ENCODE measurements around the gene HS1BP3.

The HS1BP3 gene

DNA sequence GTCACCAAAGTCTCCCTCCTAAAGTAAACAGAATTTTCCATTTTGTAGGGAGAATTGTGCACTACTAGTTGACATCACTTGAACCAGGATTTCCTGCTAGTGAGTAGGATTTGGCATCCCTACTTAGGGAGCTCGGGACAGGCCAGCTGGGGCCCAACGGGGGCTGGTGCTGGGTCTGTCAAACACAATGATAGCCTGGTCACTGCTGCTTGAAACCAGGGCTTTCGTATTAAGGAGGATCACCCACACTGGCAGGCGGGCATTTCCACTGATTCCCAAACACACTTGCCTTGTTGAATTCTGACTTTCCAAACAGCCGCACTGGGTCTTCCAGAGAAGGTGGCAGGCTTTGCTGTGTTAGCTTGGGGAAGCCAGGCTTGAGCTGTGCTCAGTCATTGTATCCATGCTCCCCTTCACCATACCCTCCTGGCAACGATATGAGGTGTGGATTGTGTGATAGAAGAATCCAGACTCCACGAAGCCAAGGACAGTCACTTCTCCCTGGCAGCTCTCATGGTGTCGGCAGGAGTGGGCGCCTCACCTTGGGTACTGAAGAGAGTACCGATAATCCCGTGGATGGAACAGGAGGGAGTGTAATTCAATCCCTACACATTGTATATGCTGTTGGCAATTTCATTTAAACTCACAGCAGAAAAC, 23.5 kb upstream of the HS1BP3 start:
- no peak for DNase-seq

DNA sequence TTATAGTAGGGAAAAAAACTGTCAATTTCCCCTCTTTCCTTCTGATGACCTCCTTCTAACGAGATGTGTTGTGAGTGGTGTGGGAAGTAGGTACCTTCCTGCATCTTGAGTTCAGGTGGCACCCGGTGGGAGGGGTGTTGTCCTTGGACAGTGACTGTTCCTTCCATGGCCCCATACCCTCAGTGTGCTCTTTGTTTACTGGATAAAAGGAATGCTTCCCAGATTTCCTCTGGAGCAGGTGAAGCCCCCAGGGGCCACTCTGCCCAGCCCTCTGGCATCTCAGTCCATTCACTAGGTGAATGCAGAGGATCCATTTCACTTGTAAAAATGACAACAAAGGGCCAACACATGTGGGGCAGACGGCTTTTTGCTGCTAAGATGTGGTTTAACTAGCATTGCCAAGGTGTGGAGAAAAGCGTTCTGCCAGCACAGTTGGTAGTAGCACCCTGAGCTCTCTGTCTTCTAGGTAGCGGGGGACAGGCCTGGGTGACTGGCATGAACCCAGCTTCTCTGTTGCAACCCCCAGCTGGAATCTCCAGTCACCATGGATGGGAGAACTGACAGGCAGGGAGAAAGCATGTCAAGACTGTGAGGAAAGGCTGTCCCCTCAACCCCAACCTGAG, 22.9 kb upstream of the HS1BP3 start:
- DNase-seq: no peak

DNA sequence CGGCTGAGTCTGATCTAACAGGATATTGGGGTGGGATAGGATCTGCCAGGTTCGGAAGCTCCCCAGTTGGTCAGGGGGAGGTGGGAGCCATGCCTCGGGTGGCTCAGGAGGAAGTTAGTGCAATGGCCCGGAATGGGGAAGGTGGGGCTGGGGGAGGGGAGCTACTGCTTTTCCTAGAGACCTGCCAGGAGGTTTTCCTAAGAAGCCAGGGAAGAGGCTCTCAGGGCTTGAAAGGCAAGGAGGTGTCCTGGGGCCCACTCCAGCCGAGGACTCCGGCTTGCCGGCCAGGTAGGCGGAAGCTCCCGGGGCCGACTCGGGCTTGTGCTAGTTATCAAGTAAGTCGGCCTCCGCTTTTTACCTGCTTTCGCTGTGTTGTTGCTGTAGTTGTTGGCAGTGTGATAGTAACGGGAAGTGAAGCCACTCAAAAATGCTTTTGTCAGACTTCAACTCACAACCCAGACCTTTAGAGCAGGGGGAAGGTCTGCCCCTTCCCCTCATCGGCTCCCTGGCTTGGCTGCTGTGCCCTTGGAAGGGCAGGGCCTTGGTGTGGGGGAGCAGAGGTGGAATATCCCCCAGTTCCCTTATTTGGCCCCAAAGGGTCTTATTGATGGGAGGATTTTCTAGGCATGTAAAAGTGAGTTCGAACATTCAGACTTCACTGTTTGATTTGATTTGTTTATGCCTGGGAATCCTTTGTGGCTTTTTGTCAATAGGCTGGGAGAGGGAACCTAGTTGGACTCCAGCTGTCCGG, 21.5 kb upstream of the HS1BP3 start:
- DNase-seq: no peak

- DNase-seq: no peak
These were observed 20.8 kb upstream of the HS1BP3 start for GRCh38 chr2:20671736-20672080.

DNA sequence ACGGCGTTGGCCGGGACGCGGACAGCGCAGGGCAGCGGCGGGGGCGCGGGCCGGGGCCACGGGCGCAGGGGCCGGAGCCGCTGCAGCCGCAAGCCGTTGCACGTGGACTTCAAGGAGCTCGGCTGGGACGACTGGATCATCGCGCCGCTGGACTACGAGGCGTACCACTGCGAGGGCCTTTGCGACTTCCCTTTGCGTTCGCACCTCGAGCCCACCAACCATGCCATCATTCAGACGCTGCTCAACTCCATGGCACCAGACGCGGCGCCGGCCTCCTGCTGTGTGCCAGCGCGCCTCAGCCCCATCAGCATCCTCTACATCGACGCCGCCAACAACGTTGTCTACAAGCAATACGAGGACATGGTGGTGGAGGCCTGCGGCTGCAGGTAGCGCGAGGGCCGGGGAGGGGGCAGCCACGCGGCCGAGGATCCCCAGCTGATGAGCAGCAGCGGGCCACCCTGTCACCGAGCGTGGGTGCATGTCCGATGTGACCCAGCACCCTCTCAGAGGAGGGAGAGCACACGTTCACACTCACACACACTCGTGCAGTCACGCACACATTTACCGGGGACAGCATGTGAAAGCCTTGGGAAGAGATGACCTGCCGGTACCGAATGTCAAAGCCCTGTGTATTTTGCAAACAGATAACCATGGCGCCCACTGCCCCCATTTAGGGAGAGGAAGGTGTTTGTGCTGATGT, 20.3 kb upstream of the HS1BP3 start:
- no peak for DNase-seq

DNA sequence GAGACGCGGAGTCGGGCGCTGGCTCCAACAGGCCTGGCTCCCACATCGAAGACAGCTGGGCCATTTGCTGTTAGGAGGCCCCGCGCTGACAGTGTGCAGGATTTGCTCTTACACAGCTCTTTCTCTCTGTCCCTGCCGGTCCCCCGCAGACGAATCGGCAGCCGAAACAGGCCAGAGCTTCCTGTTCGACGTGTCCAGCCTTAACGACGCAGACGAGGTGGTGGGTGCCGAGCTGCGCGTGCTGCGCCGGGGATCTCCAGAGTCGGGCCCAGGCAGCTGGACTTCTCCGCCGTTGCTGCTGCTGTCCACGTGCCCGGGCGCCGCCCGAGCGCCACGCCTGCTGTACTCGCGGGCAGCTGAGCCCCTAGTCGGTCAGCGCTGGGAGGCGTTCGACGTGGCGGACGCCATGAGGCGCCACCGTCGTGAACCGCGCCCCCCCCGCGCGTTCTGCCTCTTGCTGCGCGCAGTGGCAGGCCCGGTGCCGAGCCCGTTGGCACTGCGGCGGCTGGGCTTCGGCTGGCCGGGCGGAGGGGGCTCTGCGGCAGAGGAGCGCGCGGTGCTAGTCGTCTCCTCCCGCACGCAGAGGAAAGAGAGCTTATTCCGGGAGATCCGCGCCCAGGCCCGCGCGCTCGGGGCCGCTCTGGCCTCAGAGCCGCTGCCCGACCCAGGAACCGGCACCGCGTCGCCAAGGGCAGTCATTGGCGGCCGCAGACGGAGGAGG, 19.6 kb upstream of the HS1BP3 start:
- DNase-seq: no peak

DNA sequence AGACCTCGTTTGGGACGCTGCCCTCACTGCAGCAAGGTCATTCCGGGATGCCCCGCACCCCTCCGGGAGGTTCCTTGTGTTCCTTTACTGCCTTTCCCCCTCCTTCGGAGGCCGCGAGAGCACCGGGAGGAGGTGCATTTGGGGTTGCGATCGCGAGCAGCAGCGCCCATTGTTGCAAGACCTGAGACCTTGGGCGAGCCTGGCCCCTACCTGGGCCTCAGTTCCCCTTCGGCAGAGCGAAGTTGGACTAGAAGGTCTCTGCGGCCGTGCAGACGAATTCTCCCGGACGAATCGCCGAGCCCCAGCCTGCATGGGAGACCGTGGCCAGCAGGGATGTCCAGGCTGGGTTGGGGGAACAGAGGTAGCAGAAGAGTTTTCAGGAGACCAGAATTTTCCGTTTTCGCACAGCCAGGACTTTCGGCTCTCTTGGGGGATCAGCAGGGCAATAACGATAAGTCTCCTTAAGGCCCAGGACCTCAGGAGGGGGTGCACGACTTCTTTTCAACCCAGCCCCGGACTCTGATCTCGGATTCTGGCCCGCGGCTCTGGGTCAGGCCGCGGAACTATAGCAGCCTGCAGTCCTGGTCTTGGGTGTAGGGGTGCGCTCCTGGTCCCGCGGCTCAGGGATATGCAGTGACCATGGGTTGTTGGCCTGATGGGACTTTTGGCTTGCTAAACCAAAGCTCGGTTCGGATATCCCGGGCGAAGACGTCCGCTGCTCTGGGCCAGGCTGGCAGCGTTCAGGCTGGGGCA, 18.8 kb upstream of the HS1BP3 start:
- no peak for DNase-seq

DNA sequence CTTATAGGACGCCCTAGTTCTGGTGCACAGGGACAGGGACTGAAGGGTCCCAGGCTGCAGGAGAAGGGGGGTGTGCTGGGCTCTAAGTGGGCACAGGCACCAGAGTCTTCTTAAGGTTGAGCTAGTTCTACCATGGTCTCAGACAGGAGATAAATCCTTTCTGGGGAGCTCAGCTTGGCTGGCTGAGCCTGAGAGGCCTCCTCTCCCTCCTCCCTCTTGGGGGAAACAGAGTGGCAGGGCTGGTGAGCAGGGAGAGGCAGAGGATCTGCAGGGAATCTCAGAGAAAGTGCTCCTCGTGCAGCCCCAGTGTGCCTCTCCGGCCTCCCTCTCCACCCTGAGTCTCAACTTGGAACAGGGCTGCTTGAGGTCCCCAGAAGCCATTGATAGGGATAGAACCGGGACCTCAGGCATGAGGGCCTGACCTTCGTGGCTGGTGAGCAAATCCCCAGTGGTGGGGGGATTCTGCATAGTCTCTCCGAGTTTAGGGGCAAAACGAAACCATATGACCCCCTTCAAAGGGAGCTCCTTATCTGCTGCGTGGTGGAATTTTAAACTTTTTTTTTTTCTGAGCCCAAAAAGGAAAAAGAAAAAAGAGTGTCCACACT, 18.1 kb upstream of the HS1BP3 start:
- DNase-seq: no peak

- no peak for DNase-seq
These were observed 17.6 kb upstream of the HS1BP3 start for GRCh38 chr2:20668451-20668850.

GRCh38 chr2:20667531-20668401, 16.9 kb upstream of the HS1BP3 start:
- no peak for DNase-seq

DNA sequence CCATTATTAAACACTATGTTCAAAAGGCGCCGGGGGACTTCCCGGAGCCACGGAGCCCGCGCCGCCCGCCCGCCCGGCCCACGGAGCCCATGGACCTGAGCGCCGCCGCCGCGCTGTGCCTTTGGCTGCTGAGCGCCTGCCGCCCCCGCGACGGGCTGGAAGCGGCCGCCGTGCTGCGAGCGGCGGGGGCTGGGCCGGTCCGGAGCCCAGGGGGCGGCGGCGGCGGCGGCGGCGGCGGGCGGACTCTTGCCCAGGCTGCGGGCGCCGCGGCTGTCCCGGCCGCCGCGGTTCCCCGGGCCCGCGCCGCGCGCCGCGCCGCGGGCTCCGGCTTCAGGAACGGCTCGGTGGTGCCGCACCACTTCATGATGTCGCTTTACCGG, 16.2 kb upstream of the HS1BP3 start:
- DNase-seq: no peak

DNA sequence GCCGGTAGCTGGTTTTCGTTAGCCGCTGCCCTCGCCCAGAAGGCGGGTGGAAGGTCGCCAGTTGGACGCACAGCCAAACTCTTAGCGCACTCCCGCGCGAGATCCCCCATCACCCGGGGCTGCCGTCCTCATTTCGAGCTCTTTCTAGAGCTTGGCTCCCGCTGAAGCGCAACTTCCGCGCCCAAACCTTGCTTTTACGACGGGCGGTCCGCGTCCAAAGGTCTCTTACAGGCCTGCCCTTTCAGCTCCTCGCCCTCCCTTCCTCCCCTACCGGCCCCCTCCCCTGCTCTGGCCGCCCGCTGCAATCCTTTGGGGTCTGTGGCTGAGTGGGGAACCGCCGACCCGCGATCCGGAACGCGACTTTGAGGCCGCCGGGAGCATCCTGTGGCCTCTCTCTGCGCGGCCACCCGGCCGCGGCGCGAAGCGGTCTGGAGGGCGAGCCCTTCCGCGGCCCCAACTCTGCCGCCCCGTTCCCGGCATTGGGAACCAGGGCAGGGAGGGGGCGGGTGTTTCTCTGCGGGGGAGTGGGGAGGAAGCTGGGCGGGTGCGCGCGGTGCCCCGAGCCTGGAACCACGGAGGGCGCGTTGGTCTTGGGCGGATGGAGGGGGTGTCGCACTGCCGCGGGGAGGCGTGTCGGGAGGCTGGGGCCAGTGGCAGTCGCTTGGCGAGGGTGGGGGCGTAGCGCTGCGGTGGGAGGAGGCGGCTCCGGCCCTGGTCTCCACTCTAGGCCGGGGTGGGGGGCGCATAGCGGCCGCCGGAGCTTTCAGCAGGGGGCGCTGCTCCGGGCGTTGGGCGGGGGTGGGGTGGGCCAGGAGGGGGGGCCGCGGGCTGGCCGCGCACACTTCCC, 15.6 kb upstream of the HS1BP3 start, which contains the start of gene GDF7:
Gene GDF7, plus strand, starts transcription at position 841 of the 847 bp plus-strand sequence. CDS start 96 bp downstream, outside the sequence.
- no peak for DNase-seq

- no peak for DNase-seq
These were observed 15.1 kb upstream of the HS1BP3 start for GRCh38 chr2:20666005-20666303.

- DNase-seq: no peak
These were observed 14.5 kb upstream of the HS1BP3 start for GRCh38 chr2:20665243-20666004.

DNA sequence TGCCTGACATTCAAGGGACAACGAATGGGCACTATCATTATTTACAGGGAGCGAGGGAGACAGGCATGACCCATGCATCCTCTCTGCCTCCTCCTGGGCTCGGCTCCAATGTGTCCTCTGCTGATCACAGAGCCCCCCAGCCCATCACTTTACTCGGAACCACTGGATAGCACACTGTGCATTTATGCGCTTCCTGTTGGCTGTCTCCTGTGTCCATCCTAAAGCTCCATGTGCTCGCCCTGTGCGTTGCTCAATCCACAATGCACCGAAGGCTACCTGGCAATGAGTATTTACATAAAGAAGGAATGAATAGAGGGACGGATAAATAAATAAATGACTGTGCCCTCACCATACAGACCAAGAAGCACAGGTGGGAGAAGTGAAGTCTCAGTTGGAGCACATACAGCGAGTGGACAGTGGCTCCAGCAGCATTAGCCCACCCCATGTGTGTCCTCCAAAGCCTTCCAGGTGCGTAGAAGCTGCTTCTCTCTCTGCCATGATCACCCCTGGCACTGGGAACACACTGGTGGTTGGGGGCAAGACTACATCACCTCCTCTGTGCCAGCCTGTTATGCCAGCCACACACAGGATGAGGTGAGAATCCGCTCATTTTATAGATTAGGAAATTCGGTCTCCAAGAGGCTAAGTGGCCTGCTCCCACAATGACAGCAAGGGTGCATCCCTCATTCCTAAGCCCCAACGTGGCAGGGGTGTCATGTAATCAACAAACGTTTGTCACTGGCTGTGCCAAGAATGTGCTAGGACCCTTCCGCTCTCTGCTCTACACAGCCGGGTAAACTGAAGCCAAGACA, 13.7 kb upstream of the HS1BP3 start:
- DNase-seq: no peak

DNA sequence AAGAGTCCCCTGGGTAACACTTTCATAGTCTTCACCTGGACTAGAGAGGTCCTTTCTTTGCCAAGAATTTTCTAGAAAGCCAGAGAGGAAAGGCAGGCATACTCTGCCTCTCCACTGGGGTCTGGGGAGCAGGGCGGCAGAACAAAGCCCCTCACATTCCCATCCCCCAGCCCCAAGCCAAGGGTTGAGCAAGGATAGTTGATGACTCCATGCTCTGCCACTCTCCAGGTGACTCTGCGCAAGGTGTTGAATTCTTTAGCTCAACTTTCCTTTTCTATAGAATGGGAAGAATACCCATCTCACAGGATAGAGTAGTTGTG, 13.1 kb upstream of the HS1BP3 start:
- no peak for DNase-seq

- DNase-seq: no peak
These were observed 12.5 kb upstream of the HS1BP3 start for GRCh38 chr2:20663196-20664070.

All from AML-193 (cell line).